ENCODE measurements around the gene SCTR.

Gene SCTR

DNA sequence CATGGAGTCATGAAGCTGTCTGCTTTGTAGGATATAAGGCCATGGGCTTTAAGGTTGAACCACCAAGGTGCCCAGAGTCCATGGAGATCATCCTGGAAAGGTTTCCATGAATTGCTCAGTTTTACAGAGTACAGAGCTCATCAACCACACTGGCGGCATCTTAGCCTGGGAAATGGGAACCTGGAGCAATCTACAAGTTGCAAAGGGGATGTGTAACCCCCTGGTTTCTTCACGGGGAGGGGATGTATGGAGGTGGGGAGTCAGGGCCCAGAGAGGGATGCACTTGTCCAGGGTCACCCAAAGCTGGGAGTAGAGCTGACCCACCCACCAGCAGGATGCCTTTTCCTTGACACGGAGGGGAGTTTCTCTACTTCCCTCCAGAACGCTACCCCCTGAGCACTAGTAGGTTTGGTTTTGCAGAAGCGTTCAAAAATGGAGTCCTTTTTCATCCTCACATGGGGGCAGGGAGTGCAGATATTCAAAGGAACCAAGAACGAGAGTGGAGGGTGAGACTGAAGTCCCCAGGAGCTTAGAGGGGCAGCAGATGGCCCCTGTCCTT lies 85.5 kb downstream of the SCTR start:
- no peak for DNase-seq (ENCODE audit: low read depth, low spot score)
- in situ Hi-C loops (cut with HindIII; ENCODE audit: low sequenced_read_pairs) = no loop called here
- TF ChIP-seq, protein P1, sequence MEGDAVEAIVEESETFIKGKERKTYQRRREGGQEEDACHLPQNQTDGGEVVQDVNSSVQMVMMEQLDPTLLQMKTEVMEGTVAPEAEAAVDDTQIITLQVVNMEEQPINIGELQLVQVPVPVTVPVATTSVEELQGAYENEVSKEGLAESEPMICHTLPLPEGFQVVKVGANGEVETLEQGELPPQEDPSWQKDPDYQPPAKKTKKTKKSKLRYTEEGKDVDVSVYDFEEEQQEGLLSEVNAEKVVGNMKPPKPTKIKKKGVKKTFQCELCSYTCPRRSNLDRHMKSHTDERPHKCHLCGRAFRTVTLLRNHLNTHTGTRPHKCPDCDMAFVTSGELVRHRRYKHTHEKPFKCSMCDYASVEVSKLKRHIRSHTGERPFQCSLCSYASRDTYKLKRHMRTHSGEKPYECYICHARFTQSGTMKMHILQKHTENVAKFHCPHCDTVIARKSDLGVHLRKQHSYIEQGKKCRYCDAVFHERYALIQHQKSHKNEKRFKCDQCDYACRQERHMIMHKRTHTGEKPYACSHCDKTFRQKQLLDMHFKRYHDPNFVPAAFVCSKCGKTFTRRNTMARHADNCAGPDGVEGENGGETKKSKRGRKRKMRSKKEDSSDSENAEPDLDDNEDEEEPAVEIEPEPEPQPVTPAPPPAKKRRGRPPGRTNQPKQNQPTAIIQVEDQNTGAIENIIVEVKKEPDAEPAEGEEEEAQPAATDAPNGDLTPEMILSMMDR (IDR thresholded peaks at IDR 0.05; ENCODE audit: low read depth, low read length) = no peak
- H3K4me3 ChIP-seq (ENCODE audit: low read depth, low read length) = no peak overlapping the region

DNA sequence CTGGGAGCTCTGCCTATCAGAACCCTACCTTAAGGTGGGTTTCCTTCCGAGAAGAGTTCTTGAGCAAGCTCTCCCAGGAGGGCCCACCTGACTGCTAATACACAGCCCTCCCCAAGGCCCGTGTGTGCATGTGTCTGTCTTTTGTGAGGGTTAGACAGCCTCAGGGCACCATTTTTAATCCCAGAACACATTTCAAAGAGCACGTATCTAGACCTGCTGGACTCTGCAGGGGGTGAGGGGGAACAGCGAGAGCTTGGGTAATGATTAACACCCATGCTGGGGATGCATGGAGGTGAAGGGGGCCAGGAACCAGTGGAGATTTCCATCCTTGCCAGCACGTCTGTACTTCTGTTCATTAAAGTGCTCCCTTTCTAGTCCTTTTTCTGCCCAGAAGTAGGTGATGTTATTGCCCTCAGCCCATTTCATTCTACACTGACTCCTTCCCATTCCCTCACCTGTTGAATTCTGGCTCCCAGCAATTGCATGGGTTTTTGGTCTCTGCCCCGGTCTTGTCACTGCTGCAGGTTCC lies 86.1 kb downstream of the SCTR start:
- H3K4me3 ChIP-seq (ENCODE audit: low read depth, low read length) = no peak overlapping the region
- in situ Hi-C loops (cut with HindIII; ENCODE audit: low sequenced_read_pairs) = no loop called here
- TF ChIP-seq, protein P1 (IDR thresholded peaks at IDR 0.05; ENCODE audit: low read depth, low read length) = no peak
- DNase-seq (ENCODE audit: low read depth, low spot score) = no peak

DNA sequence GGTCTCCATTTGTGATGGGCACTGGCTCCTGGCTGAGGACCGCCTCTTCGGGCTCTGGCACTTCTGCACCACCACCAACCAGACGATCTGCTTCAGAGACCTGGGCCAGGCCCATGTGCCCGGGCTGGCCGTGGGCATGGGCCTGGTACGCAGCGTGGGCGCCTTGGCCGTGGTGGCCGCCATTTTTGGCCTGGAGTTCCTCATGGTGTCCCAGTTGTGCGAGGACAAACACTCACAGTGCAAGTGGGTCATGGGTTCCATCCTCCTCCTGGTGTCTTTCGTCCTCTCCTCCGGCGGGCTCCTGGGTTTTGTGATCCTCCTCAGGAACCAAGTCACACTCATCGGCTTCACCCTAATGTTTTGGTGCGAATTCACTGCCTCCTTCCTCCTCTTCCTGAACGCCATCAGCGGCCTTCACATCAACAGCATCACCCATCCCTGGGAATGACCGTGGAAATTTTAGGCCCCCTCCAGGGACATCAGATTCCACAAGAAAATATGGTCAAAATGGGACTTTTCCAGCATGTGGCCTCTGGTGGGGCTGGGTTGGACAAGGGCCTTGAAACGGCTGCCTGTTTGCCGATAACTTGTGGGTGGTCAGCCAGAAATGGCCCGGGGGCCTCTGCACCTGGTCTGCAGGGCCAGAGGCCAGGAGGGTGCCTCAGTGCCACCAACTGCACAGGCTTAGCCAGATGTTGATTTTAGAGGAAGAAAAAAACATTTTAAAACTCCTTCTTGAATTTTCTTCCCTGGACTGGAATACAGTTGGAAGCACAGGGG lies 87.1 kb downstream of the SCTR start:
- in situ Hi-C loops (cut with HindIII; ENCODE audit: low sequenced_read_pairs) = no loop called here
- no peak overlapping the region for H3K4me3 ChIP-seq (ENCODE audit: low read depth, low read length)
- TF ChIP-seq, protein P1 (IDR thresholded peaks at IDR 0.05; ENCODE audit: low read depth, low read length) = no peak
- DNase-seq (ENCODE audit: low read depth, low spot score) = no peak

DNA sequence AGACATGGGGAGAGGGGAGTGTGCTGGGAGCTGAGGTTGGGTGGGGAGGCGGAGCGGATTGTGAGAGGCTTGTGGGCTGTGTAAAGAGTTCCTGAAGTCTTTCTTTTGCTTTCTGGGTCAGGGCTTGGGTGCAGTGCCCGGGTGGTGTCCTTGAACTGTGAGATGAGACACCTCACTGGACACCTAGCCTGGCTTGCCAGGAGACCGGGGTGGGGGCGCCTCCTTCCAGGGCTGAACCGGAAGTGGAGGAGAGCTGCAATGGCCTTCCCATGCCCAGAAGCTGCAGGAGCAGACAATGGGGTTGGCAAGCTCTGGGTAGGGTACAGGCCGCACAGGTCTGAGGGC lies 88.4 kb downstream of the SCTR start:
- no peak for DNase-seq (ENCODE audit: low read depth, low spot score)
- in situ Hi-C loops (cut with HindIII; ENCODE audit: low sequenced_read_pairs) = no loop called here
- no peak overlapping the region for H3K4me3 ChIP-seq (ENCODE audit: low read depth, low read length)
- TF ChIP-seq, protein P1 (IDR thresholded peaks at IDR 0.05; ENCODE audit: low read depth, low read length) = no peak

DNA sequence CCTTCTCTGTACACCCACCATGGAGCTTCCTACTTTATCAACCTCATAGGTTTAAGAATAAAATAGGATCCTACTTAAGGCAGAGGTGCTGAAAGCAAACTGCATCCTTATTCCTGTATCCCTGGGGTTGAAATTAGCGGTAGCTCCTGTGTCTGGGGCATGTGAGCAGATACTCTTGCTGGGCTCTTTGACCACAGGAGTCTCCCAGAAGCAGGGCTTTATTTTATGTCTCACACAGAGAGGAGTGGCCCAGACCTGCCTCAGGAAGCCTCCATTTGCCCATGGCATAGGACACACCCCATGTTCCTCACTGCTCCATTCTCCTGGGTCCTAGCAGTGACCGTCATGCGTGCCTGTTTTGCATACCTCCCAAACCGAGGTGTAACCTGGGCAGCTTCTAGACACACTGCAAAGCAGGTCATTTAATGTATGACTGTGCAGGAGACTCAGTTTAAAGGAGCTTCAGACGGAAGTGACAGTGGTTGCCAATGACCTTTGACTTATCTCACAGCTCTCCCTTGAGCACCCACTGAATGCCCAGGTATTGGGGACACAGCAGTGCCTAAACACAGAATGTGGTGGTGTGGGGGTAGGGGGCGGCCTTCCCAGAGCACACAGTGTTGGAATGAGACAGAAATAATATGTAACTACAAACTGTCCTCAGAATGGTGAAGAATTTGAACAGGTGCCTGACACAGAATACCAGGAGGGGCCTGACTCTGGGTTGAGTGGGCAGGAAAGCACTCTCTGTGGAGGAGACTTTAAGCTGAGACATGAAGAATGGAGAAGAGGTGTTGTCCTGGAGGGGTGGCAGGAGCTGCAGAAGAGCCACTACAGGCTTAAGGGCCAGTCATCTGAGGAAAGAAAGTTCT lies 89.0 kb downstream of the SCTR start:
- in situ Hi-C loops (cut with HindIII; ENCODE audit: low sequenced_read_pairs) = no loop called here
- TF ChIP-seq, protein P1 (IDR thresholded peaks at IDR 0.05; ENCODE audit: low read depth, low read length) = no peak
- no peak for DNase-seq (ENCODE audit: low read depth, low spot score)

DNA sequence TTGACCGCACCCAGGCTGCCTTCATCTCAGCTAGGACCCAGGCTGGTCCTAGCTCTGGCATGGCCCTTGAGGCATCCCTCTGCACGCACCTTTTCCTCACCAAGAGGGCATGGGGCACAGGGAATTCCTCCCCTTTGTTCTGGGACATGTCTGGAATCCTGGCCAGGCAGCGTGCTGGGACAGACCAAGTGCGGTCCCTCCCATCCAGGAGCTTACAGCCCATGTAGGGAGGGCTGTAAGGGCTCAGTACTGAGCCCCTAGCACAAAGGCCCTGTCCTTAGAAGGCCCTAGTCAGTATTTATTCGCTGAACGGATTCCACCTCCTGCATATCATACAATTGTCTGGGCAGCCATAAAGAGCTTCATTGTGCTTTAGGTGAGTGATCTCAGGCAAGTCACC lies 89.6 kb downstream of the SCTR start:
- H3K4me3 ChIP-seq (ENCODE audit: low read depth, low read length) = no peak overlapping the region
- DNase-seq (ENCODE audit: low read depth, low spot score) = no peak
- in situ Hi-C loops (cut with HindIII; ENCODE audit: low sequenced_read_pairs) = no loop called here

More for the DNA sequence above, 89.0 kb downstream of the SCTR start:
- no peak overlapping the region for H3K4me3 ChIP-seq (ENCODE audit: low read depth, low read length)

More for the DNA sequence above, 89.6 kb downstream of the SCTR start:
- TF ChIP-seq, protein P1 (IDR thresholded peaks at IDR 0.05; ENCODE audit: low read depth, low read length) = no peak
